Psoas muscle (tissue), 8 donors: ENCODE measurements around the gene FANK1. TPM values are rescaled to one million over a fixed set of nuclear protein-coding genes. Genes with fewer than 3 reads are reported as not detected.
A peak's percentile ranks its signal among the peaks of the same experiment; 100 is the strongest.
"Not testable (repeated sequence)": the region's sequence is repeated elsewhere in the genome, so short reads cannot be mapped to it uniquely, and the experiment has no call there.

Experiments used
- ATAC-seq, 4 donors: fragments of 200-7000 bp; cut with Tn5 transposase; one replicate each; pipeline ENCODE4 v1.9.1; 2020; ENCODE audit warnings: moderate library complexity in 3 of 4, mild to moderate bottlenecking in 2 of 4
- DNase-seq, 2 donors: peaks; one replicate each; pipeline ENCODE4 v3.0.0-alpha.2; 2020
- H3K27ac ChIP-seq: fragments of 200-600 bp; one replicate; pipeline ENCODE4 v1.8.0; 2022
- H3K27me3 ChIP-seq, 3 donors: fragments of 200-600 bp in 1 of 3; one replicate each; pipeline versions ENCODE4 v1.6.1 to v1.8.0; 2013 to 2022; ENCODE audit warnings: low read length in 2 of 3, mild to moderate bottlenecking in 2 of 3, moderate library complexity in 1 of 3; ENCODE audit not compliant: insufficient read depth in 3 of 3
- H3K36me3 ChIP-seq, 2 donors: fragments of 200-600 bp in 1 of 2; one replicate each; pipeline versions ENCODE4 v1.6.1 to v1.8.0; 2013 to 2022; ENCODE audit warnings: low read depth in 1 of 2, mild to moderate bottlenecking in 1 of 2, moderate library complexity in 1 of 2; ENCODE audit not compliant: insufficient read depth in 1 of 2
- H3K4me1 ChIP-seq: fragments of 200-600 bp; one replicate; pipeline ENCODE4 v1.8.0; 2022
- H3K4me3 ChIP-seq: fragments of 200-600 bp; one replicate; pipeline ENCODE4 v1.8.0; 2022; ENCODE audit warnings: mild to moderate bottlenecking
- H3K9me3 ChIP-seq: fragments of 200-600 bp; one replicate; pipeline ENCODE4 v1.8.0; 2022
- WGBS, 3 donors: extraction: QIAGEN DNeasy Blood & Tissue Kit; methylation state at CpG; one replicate each; pipeline versions ENCODE4 v1.1.6 to v1.1.7; 2013; 5-methylcytosine and 5-hydroxymethylcytosine counted together
- intact Hi-C, 2 donors: fragments of 100-400 bp; cut with DNase I; formaldehyde crosslinking; loops; one replicate each; pipeline versions ENCODE4 v1.11.0 to v1.14.2; 2022
- polyA plus RNA-seq, 3 donors: library from polyadenylated mRNA; stranded (reverse); fragments of 200-250 nt; gene quantifications; one replicate each; pipeline ENCODE4 v1.2.3, GENCODE V29; 2013
- total RNA-seq, 4 donors: library from RNA; stranded (reverse); fragmentation: NEBNext Ultra II Directional in 2 of 4; extraction: Animal tissue kit (Norgen Biotek cat#: 25700) in 2 of 4; gene quantifications; one replicate each; pipeline versions ENCODE4 v1.2.1 to v1.2.4, GENCODE V29; 2021 to 2023
- TF ChIP-seq, protein P1 (sequence below): fragments of 200-600 bp; IDR thresholded peaks from one replicate; pipeline ENCODE4 v1.8.0; 2022; ENCODE audit warnings: antibody characterized with exemption
- donor health status: healthy with polysubstance abuse.
- donor health status: DM: no; HTN: no; CAD: no; lungs with moderate emphysema.
- donor health status: Bipolar disorder and iron deficiency.
- donor health status: healthy.
- donor health status: DM: yes; HTN: yes; CAD: no.
- donor health status: DM: no; HTN: no; CAD: no.
- donor health status: DM: no; HTN: no; CAD: no.
- donor health status: DM: yes; HTN: yes; CAD: no.

The FANK1 gene
- total and polyA plus RNA-seq, 7 donors: 0.23 to 0.49 (median 0.29) TPM; not detected in 3

DNA sequence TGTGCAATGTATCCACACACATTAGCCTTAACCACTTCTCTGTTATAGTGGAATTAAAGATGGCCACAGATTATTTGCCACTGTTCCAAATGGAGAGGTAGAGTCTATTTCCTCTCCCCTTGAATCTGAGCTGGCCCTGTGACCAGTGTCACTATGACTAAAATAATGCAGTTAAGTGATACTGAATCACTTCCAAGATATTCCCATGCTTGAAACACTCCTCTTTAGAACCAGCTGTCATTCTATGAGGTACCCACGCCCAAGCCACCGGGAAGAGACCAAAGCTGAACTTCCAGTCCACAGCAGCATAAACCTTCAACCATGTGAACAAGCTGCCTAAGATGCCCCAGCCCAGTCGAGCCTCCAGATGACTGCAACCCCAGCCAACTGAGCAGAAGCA lies 13.2 kb upstream of the FANK1 start:
- H3K27ac ChIP-seq: no peak overlapping the region
- WGBS, 3 donors: 41 to 56% (median 56%) methylated on average over 3 of the region's 3 CpGs

DNA sequence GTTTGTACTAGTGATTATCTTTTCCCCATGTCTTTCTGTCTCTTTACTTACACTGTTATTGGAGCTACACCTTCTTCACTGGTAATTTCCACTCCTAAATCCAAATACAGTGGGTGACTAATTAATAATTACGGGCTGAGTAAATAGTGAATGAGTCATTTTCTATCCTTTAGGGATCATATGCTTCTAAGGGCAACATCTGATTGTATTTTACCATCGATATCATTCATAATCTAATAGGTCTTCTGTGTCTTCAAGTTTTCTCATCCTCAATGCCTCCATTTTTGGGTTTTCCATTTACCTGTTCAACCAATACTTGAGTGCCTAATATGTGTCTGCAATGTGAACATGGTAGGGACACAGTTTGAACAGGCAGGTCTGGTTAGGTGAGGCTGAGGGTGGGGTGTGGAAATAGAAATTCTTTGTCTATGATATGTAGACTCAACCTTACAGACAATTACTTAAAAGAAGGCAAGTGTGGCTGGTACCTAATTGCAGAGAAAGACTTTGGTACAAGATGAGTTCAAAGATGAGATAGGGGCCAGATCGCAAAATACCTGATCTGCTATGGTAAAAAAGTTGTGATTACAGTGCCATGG lies 9.4 kb upstream of the FANK1 start:
- Histone ChIP-seq H3K36me3 (peaks cover 0 to 14% of the 10 kb centered on the region in 2 donors), H3K4me1 (peaks cover 9% of the 10 kb centered on the region), H3K9me3 (no peaks in the 10 kb centered on the region), H3K4me3 (no peak overlapping the region), H3K27ac (no peak overlapping the region), H3K27me3 (no peaks in the 10 kb centered on the region)
- no peak for ATAC-seq
- intact Hi-C loops: no loop called here
- DNase-seq: no peak
- TF ChIP-seq, protein P1, sequence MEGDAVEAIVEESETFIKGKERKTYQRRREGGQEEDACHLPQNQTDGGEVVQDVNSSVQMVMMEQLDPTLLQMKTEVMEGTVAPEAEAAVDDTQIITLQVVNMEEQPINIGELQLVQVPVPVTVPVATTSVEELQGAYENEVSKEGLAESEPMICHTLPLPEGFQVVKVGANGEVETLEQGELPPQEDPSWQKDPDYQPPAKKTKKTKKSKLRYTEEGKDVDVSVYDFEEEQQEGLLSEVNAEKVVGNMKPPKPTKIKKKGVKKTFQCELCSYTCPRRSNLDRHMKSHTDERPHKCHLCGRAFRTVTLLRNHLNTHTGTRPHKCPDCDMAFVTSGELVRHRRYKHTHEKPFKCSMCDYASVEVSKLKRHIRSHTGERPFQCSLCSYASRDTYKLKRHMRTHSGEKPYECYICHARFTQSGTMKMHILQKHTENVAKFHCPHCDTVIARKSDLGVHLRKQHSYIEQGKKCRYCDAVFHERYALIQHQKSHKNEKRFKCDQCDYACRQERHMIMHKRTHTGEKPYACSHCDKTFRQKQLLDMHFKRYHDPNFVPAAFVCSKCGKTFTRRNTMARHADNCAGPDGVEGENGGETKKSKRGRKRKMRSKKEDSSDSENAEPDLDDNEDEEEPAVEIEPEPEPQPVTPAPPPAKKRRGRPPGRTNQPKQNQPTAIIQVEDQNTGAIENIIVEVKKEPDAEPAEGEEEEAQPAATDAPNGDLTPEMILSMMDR: no peak
- WGBS, 3 donors: 84 to 88% (median 86%) methylated on average over 3 of the region's 3 CpGs

More for the DNA sequence above, 13.2 kb upstream of the FANK1 start:
- Histone ChIP-seq H3K4me1 (no peaks in the 10 kb centered on the region), H3K9me3 (no peaks in the 10 kb centered on the region), H3K27me3 (no peaks in the 10 kb centered on the region), H3K36me3 (peaks cover 0 to 33% of the 10 kb centered on the region in 2 donors), H3K4me3 (no peak overlapping the region)
- ATAC-seq: peak; percentile 44 to 63 (median 54)
- TF ChIP-seq, protein P1: no peak
- no peak for DNase-seq
- intact Hi-C loops: no loop called here

DNA sequence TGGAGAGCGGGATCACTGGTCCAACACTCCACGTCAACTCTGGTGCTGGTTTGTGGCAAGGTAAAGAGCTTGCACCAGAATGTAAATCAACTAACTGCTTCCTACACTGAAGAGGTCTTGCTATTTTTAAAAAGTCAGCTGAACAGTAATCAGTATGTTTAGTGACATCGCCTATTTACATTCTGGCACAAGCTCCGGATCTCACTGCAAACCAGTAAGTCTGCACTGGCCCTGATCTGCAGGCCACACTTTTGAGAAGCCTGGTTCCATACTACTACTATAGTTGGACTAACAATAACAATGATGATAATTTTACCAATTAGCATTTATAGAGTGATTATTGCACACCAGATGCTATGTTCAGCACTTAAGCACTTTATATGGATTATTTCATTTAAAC lies 6.9 kb upstream of the FANK1 start:
- H3K4me1 ChIP-seq: peaks cover 18% of the 10 kb centered on the region
- H3K27me3 ChIP-seq, DNase-seq, H3K27ac ChIP-seq, H3K9me3 ChIP-seq, intact Hi-C loops, H3K4me3 ChIP-seq: not testable (repeated sequence)
- WGBS, 3 donors: 56 to 75% (median 70%) methylated on average over 4 of the region's 4 CpGs
- peaks cover 0 to 11% of the 10 kb centered on the region in 2 donors for H3K36me3 ChIP-seq
- peak in 1 of 4 donors; percentile 29 for ATAC-seq

- H3K27ac ChIP-seq, H3K36me3 ChIP-seq, ATAC-seq, H3K9me3 ChIP-seq, H3K4me3 ChIP-seq, intact Hi-C loops, H3K27me3 ChIP-seq, DNase-seq: not testable (repeated sequence)
- peaks cover 22% of the 10 kb centered on the region for H3K4me1 ChIP-seq
- 68 to 74% (median 73%) methylated on average over 5 of the region's 5 CpGs for WGBS, 3 donors
These were observed 4.0 kb upstream of the FANK1 start for GRCh38 chr10:125892402-125892801.

DNA sequence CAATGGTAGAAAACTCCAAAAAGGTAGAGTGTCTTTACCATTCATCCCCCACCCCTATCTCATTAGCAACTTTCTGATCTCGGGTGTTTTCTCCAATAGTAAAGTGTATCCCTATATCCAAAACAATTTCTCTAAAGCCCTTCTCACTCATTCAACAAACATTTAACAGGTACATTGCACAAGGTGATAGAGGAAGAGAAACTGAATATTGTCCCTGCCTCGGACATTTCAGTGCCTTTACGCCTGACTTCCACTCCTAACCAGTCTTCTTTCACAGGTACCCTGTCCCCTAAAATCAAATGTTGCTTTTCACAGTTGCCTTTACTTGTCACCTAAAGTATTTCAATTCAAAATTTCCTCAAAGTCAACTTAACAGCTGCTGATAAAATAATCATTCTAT lies 2.2 kb upstream of the FANK1 start:
- H3K27me3 ChIP-seq, H3K36me3 ChIP-seq, intact Hi-C loops, H3K4me3 ChIP-seq, DNase-seq, ATAC-seq, H3K9me3 ChIP-seq, H3K27ac ChIP-seq: not testable (repeated sequence)
- WGBS, 3 donors: 77 to 91% (median 82%) methylated on average over 3 of the region's 3 CpGs
- peaks cover 19% of the 10 kb centered on the region for H3K4me1 ChIP-seq

GRCh38 chr10:125895130-125896087 lies 955 bp upstream of the FANK1 start:
- H3K9me3 ChIP-seq, H3K36me3 ChIP-seq, intact Hi-C loops, H3K27me3 ChIP-seq: not testable (repeated sequence)
- H3K4me3 ChIP-seq: peak overlapping the region; percentile 85
- H3K4me1 ChIP-seq: peaks cover 13% of the 10 kb centered on the region
- peak overlapping the region; percentile 91 for H3K27ac ChIP-seq
- ATAC-seq (peak; percentile 67 to 79 (median 75)), DNase-seq (peak; percentile 71 to 82)
- 25 to 30% (median 28%) methylated on average over 50 of the region's 50 CpGs for WGBS, 3 donors

- ATAC-seq, H3K27ac ChIP-seq, H3K9me3 ChIP-seq, intact Hi-C loops, H3K36me3 ChIP-seq, DNase-seq, H3K27me3 ChIP-seq: not testable (repeated sequence)
- H3K4me3 ChIP-seq: peak overlapping the region; percentile 85
- peaks cover 11% of the 10 kb centered on the region for H3K4me1 ChIP-seq
- 26 to 37% (median 31%) methylated on average over 4 of the region's 4 CpGs for WGBS, 3 donors
These were observed 953 bp downstream of the FANK1 start for GRCh38 chr10:125897317-125897716.

- H3K4me1 ChIP-seq, intact Hi-C loops, ATAC-seq, H3K36me3 ChIP-seq, H3K27me3 ChIP-seq, H3K4me3 ChIP-seq, DNase-seq, H3K9me3 ChIP-seq, H3K27ac ChIP-seq: not testable (repeated sequence)
- WGBS, 3 donors: 86 to 93% (median 91%) methylated on average over 3 of the region's 3 CpGs
These were observed 4.6 kb downstream of the FANK1 start for GRCh38 chr10:125900963-125901362.

GRCh38 chr10:125903135-125903640 lies 6.8 kb downstream of the FANK1 start:
- 63 to 65% (median 65%) methylated on average over 3 of the region's 3 CpGs for WGBS, 3 donors
- H3K27me3 ChIP-seq, H3K36me3 ChIP-seq, ATAC-seq, H3K4me3 ChIP-seq, H3K27ac ChIP-seq, H3K9me3 ChIP-seq, DNase-seq, intact Hi-C loops, H3K4me1 ChIP-seq: not testable (repeated sequence)
